SK-N-SH treated with all-trans-retinoic acid at 6 μM for 48 hours (cell line): ENCODE measurements around the gene PRDM7.

Source experiments
- ATAC-seq: fragments of 200-7000 bp; cut with Tn5 transposase; 3 replicates; pipeline ENCODE4 v1.9.1; 2020; ENCODE audit warnings: mild to moderate bottlenecking, moderate library complexity
- BACH2 ChIP-seq: fragments of 250-450 bp; sonication (Bioruptor Pico); IDR thresholded peaks from 2 replicates; pipeline ENCODE4 v1.9.0; 2021; ENCODE audit warnings: mild to moderate bottlenecking, borderline replicate concordance
- CSDC2 ChIP-seq: fragments of 250-450 bp; sonication (Bioruptor Pico); IDR thresholded peaks from 2 replicates; pipeline ENCODE4 v1.5.0; 2020; ENCODE audit warnings: mild to moderate bottlenecking, moderate library complexity
- ESRRG ChIP-seq: fragments of 250-450 bp; sonication (Bioruptor Pico); IDR thresholded peaks from 2 replicates; pipeline ENCODE4 v1.6.1; 2021; ENCODE audit warnings: mild to moderate bottlenecking
- GLIS3 ChIP-seq: fragments of 250-450 bp; sonication (Bioruptor Pico); IDR thresholded peaks from 2 replicates; pipeline ENCODE4 v1.5.0; 2020; ENCODE audit warnings: mild to moderate bottlenecking, moderate library complexity
- ISL1 ChIP-seq: fragments of 250-450 bp; sonication (Bioruptor Pico); IDR thresholded peaks from 2 replicates; pipeline ENCODE4 v2.1.2; 2022; ENCODE audit warnings: mild to moderate bottlenecking, moderate library complexity
- OSR1 ChIP-seq: fragments of 250-450 bp; sonication (Bioruptor Pico); IDR thresholded peaks from 2 replicates; pipeline ENCODE4 v1.8.0; 2022; ENCODE audit warnings: moderate library complexity, mild to moderate bottlenecking, inconsistent platforms
- PPARA ChIP-seq: fragments of 250-450 bp; sonication (Bioruptor Pico); IDR thresholded peaks from 2 replicates; pipeline ENCODE4 v1.5.0; 2020; ENCODE audit warnings: mild to moderate bottlenecking, borderline replicate concordance
- RARB ChIP-seq: fragments of 250-450 bp; sonication (Bioruptor Pico); IDR thresholded peaks from 2 replicates; pipeline ENCODE4 v1.8.0; 2021; ENCODE audit warnings: mild to moderate bottlenecking, moderate library complexity
- SNAI2 ChIP-seq: fragments of 250-450 bp; sonication (Bioruptor Pico); IDR thresholded peaks from 2 replicates; pipeline ENCODE4 v1.5.0; 2020; ENCODE audit warnings: mild to moderate bottlenecking, moderate library complexity
- TCF4 ChIP-seq: fragments of 250-450 bp; sonication (Bioruptor Pico); IDR thresholded peaks from 2 replicates; pipeline ENCODE4 v1.8.0; 2021; ENCODE audit warnings: mild to moderate bottlenecking, moderate library complexity, borderline replicate concordance
- TOX ChIP-seq: fragments of 250-450 bp; sonication (Bioruptor Pico); IDR thresholded peaks from 2 replicates; pipeline ENCODE4 v1.8.0; 2021; ENCODE audit warnings: mild to moderate bottlenecking, moderate library complexity, borderline replicate concordance
- ZC3H10 ChIP-seq: fragments of 250-450 bp; sonication (Bioruptor Pico); IDR thresholded peaks from 2 replicates; pipeline ENCODE4 v1.5.1; 2021; ENCODE audit warnings: mild to moderate bottlenecking, moderate library complexity
- ZFP3 ChIP-seq: fragments of 250-450 bp; sonication (Bioruptor Pico); IDR thresholded peaks from 2 replicates; pipeline ENCODE4 v1.5.0; 2020; ENCODE audit warnings: mild to moderate bottlenecking, moderate library complexity
- ZFP30 ChIP-seq: fragments of 450-650 bp; formaldehyde crosslinking; IDR thresholded peaks from 2 replicates; pipeline ENCODE4 v1.5.0; 2022; ENCODE audit warnings: mild to moderate bottlenecking, moderate library complexity
- ZNF70 ChIP-seq: fragments of 450-650 bp; formaldehyde crosslinking; IDR thresholded peaks from 2 replicates; pipeline ENCODE4 v1.5.0; 2020; ENCODE audit warnings: mild to moderate bottlenecking, moderate library complexity
- ZNF8 ChIP-seq: fragments of 450-650 bp; formaldehyde crosslinking; IDR thresholded peaks from 2 replicates; pipeline ENCODE4 v1.5.0; 2020; ENCODE audit warnings: mild to moderate bottlenecking, moderate library complexity
- TF ChIP-seq, protein P1 (sequence below): fragments of 250-450 bp; sonication (Bioruptor Pico); IDR thresholded peaks from 2 replicates; pipeline ENCODE4 v1.8.0; 2021; ENCODE audit warnings: low read depth, mild to moderate bottlenecking, moderate library complexity, borderline replicate concordance
- TF ChIP-seq, protein P2 (sequence below): fragments of 250-450 bp; sonication (Bioruptor Pico); IDR thresholded peaks from 2 replicates; pipeline ENCODE4 v1.5.0; 2020; ENCODE audit warnings: mild to moderate bottlenecking, moderate library complexity
- TF ChIP-seq, protein P3 (sequence below): fragments of 250-450 bp; sonication (Bioruptor Pico); IDR thresholded peaks from 2 replicates; pipeline ENCODE4 v1.5.1; 2021; ENCODE audit warnings: mild to moderate bottlenecking, moderate library complexity
- TF ChIP-seq, protein P4 (sequence below): fragments of 250-450 bp; sonication (Bioruptor Pico); IDR thresholded peaks from 2 replicates; pipeline ENCODE4 v1.8.0; 2020; ENCODE audit warnings: mild to moderate bottlenecking, moderate library complexity, borderline replicate concordance
- TF ChIP-seq, protein P5 (sequence below): fragments of 250-450 bp; sonication (Bioruptor Pico); IDR thresholded peaks from 2 replicates; pipeline ENCODE4 v1.5.1; 2020; ENCODE audit warnings: low read depth, mild to moderate bottlenecking, moderate library complexity

The PRDM7 gene

DNA sequence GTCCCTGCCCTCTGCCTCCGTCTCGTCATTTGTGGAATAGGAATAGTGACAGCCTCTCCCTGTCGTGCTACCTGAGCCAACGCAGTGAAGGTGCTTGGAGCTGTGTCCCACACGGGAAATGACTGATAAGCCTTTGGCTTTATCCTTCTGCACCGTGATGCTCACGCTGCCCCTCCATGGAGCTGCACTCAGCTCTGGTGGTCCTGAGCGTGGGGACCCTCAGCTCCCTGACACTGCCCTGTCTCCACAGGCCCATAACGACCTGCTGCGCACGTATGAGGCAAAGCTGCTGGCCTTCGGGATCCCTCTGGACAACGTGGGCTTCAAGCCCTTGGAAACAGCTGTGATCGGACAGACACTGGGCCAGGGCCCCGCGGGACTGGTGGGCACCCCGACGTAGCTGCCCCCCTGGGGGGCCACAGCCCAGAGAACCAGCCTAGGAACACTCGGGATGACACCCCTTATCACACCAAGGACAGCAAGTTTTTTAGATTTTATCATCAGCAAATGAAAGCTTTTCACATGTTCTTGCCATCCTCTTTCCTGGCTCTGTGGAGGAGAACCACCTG, 34.1 kb downstream of the PRDM7 start:
- TF ChIP-seq BACH2 (CRISPR knock-in tag): no peak
- TF ChIP-seq ZC3H10 (CRISPR knock-in tag): no peak
- TF ChIP-seq, protein P1, sequence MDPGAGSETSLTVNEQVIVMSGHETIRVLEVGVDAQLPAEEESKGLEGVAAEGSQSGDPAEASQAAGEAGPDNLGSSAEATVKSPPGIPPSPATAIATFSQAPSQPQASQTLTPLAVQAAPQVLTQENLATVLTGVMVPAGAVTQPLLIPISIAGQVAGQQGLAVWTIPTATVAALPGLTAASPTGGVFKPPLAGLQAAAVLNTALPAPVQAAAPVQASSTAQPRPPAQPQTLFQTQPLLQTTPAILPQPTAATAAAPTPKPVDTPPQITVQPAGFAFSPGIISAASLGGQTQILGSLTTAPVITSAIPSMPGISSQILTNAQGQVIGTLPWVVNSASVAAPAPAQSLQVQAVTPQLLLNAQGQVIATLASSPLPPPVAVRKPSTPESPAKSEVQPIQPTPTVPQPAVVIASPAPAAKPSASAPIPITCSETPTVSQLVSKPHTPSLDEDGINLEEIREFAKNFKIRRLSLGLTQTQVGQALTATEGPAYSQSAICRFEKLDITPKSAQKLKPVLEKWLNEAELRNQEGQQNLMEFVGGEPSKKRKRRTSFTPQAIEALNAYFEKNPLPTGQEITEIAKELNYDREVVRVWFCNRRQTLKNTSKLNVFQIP: no peak
- no peak for TF ChIP-seq ZFP3 (CRISPR knock-in tag)
- no peak for TF ChIP-seq CSDC2 (CRISPR knock-in tag)
- TF ChIP-seq, protein P2, sequence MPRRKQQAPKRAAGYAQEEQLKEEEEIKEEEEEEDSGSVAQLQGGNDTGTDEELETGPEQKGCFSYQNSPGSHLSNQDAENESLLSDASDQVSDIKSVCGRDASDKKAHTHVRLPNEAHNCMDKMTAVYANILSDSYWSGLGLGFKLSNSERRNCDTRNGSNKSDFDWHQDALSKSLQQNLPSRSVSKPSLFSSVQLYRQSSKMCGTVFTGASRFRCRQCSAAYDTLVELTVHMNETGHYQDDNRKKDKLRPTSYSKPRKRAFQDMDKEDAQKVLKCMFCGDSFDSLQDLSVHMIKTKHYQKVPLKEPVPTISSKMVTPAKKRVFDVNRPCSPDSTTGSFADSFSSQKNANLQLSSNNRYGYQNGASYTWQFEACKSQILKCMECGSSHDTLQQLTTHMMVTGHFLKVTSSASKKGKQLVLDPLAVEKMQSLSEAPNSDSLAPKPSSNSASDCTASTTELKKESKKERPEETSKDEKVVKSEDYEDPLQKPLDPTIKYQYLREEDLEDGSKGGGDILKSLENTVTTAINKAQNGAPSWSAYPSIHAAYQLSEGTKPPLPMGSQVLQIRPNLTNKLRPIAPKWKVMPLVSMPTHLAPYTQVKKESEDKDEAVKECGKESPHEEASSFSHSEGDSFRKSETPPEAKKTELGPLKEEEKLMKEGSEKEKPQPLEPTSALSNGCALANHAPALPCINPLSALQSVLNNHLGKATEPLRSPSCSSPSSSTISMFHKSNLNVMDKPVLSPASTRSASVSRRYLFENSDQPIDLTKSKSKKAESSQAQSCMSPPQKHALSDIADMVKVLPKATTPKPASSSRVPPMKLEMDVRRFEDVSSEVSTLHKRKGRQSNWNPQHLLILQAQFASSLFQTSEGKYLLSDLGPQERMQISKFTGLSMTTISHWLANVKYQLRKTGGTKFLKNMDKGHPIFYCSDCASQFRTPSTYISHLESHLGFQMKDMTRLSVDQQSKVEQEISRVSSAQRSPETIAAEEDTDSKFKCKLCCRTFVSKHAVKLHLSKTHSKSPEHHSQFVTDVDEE (CRISPR knock-in tag): no peak
- TF ChIP-seq, protein P3, sequence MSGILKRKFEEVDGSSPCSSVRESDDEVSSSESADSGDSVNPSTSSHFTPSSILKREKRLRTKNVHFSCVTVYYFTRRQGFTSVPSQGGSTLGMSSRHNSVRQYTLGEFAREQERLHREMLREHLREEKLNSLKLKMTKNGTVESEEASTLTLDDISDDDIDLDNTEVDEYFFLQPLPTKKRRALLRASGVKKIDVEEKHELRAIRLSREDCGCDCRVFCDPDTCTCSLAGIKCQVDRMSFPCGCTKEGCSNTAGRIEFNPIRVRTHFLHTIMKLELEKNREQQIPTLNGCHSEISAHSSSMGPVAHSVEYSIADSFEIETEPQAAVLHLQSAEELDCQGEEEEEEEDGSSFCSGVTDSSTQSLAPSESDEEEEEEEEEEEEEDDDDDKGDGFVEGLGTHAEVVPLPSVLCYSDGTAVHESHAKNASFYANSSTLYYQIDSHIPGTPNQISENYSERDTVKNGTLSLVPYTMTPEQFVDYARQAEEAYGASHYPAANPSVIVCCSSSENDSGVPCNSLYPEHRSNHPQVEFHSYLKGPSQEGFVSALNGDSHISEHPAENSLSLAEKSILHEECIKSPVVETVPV (CRISPR knock-in tag): no peak
- TF ChIP-seq, protein P4, sequence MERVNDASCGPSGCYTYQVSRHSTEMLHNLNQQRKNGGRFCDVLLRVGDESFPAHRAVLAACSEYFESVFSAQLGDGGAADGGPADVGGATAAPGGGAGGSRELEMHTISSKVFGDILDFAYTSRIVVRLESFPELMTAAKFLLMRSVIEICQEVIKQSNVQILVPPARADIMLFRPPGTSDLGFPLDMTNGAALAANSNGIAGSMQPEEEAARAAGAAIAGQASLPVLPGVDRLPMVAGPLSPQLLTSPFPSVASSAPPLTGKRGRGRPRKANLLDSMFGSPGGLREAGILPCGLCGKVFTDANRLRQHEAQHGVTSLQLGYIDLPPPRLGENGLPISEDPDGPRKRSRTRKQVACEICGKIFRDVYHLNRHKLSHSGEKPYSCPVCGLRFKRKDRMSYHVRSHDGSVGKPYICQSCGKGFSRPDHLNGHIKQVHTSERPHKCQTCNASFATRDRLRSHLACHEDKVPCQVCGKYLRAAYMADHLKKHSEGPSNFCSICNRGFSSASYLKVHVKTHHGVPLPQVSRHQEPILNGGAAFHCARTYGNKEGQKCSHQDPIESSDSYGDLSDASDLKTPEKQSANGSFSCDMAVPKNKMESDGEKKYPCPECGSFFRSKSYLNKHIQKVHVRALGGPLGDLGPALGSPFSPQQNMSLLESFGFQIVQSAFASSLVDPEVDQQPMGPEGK (CRISPR knock-in tag): no peak
- TF ChIP-seq ISL1 (CRISPR knock-in tag): no peak
- TF ChIP-seq SNAI2 (CRISPR knock-in tag): no peak
- no peak for TF ChIP-seq PPARA
- TF ChIP-seq TCF4 (CRISPR knock-in tag): no peak
- TF ChIP-seq ESRRG (CRISPR knock-in tag): no peak
- TF ChIP-seq TOX (CRISPR knock-in tag): no peak
- no peak for TF ChIP-seq ZFP30 (CRISPR knock-in tag)
- ATAC-seq: no peak

DNA sequence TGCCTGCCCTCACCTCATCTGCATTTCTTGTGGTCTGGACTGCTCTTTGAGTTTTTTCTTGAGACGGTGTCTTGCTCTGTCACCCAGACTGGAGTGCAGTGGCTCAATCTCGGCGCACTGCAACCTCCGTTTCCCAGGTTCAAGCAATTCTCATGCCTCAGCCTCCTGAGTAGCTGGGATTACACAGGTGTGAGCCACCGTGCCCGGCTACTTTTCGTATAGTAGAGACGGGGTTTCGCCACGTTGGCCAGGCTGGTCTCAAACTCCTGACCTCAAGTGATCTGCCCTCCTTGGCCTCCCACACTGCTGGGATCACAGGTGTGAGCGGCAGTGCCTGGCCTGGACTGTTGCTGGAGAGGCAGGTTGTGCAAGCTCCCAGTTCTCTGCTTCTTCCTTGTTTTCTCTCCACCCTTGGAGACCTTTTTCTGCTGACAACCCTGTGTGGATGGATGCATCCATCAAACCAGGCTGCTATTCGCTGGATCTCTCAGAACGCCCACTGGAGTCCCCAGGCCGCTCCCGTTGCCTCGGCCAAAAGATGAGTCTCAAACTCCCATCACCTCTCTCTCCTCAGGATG, 35.1 kb downstream of the PRDM7 start:
- no peak for ATAC-seq
- no peak for TF ChIP-seq ZNF70 (CRISPR knock-in tag)
- TF ChIP-seq CSDC2 (CRISPR knock-in tag): no peak
- no peak for TF ChIP-seq TOX (CRISPR knock-in tag)
- no peak for TF ChIP-seq OSR1
- TF ChIP-seq, protein P4 (CRISPR knock-in tag): no peak
- TF ChIP-seq GLIS3: no peak
- TF ChIP-seq ZFP30 (CRISPR knock-in tag): no peak

DNA sequence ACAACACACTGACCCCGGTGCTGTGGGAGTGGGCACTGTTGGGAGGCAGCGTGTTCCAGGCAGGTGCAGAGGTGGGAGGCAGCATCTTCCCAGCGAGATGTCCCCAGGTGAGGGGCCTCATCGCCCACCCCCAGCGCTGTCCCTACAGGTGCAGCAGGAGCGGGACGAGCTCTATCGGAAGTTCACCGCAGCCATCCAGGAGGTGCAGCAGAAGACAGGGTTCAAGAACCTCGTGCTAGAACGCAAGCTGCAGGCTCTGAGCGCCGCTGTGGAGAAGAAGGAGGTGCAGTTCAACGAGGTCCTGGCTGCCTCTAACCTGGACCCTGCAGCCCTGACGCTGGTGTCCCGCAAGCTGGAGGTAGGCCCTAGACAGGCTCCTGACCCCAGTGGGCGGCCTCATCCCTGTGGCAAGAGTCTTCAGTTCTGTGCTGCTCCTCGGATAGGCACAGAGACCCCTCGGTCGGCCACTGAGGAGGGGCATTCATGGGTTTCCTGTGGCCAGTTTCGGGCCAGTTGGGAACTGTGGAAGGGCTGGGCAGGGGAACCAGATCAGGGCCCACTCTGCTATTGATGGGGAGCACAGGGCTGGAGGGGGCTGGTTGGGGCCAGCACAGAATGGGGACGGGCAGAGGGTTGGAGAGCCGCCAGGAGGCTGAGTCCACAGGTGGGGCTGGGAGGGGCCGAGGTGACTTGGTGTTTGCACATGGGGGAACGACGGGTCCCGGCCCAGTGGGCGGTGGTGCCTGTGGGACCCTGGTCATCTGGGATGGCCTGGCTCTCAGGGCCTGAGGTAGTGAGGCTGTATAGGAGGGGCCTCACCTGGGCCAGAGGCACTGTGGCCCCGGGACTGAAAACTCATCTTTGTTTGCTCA, 36.7 kb downstream of the PRDM7 start:
- no peak for ATAC-seq
- TF ChIP-seq, protein P3 (CRISPR knock-in tag): no peak
- TF ChIP-seq, protein P1: no peak
- TF ChIP-seq BACH2 (CRISPR knock-in tag): no peak
- no peak for TF ChIP-seq ZNF8 (CRISPR knock-in tag)
- TF ChIP-seq OSR1: no peak
- no peak for TF ChIP-seq CSDC2 (CRISPR knock-in tag)
- no peak for TF ChIP-seq SNAI2 (CRISPR knock-in tag)
- no peak for TF ChIP-seq RARB (CRISPR knock-in tag)
- TF ChIP-seq, protein P5, sequence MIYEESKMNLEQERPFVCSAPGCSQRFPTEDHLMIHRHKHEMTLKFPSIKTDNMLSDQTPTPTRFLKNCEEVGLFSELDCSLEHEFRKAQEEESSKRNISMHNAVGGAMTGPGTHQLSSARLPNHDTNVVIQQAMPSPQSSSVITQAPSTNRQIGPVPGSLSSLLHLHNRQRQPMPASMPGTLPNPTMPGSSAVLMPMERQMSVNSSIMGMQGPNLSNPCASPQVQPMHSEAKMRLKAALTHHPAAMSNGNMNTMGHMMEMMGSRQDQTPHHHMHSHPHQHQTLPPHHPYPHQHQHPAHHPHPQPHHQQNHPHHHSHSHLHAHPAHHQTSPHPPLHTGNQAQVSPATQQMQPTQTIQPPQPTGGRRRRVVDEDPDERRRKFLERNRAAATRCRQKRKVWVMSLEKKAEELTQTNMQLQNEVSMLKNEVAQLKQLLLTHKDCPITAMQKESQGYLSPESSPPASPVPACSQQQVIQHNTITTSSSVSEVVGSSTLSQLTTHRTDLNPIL (CRISPR knock-in tag): no peak
